SK-N-SH (cell line): ENCODE results near the gene MCM10. TPM values are rescaled to one million over a fixed set of nuclear protein-coding genes. Genes with fewer than 3 reads are reported as not detected.
A peak's percentile ranks its signal among the peaks of the same experiment; 100 is the strongest.

Experiments
- CTCF ChIA-PET: fragments of 300-600, 350-600 bp; formaldehyde crosslinking; extraction: SDS; loops from one replicate; lab custom pipeline; 2021; lab: Yijun Ruan, JAX
- POLR2A ChIA-PET: fragments of 350-600 bp; sonication (Branson Sonifier 250); formaldehyde crosslinking; extraction: SDS; loops from one replicate; lab custom pipeline; 2020; ENCODE audit warnings: antibody characterized with exemption, inconsistent platforms; lab: Yijun Ruan, JAX
- DNase-seq: peaks from one replicate; pipeline ENCODE4 v3.0.0; 2012
- H2AFZ ChIP-seq: fragments of 200-600 bp; sonication (generic); 2 replicates; pipeline ENCODE4 v1.8.1; 2016; ENCODE audit warnings: antibody characterized with exemption, mild to moderate bottlenecking, low read depth
- H3F3A ChIP-seq: fragments of 200-600 bp; sonication (generic); replicated peaks from 2 replicates; pipeline ENCODE3; 2016; ENCODE audit warnings: antibody characterized with exemption, mild to moderate bottlenecking; ENCODE audit not compliant: insufficient read depth
- H3K27ac ChIP-seq, 2 experiments: fragments of 200-500 bp in 1 of 2; fragments of 200-600 bp in 1 of 2; sonication (Bioruptor generic) in 1 of 2; sonication (generic), shearing (Covaris generic) in 1 of 2; 2 replicates each; pipeline versions ENCODE4 v1.5.1 to v1.6.1; 2014 to 2016; ENCODE audit warnings: low read depth in 2 of 2, inconsistent platforms in 1 of 2, low read length in 1 of 2, mild to moderate bottlenecking in 1 of 2, mixed read lengths in 1 of 2
- H3K27me3 ChIP-seq: fragments of 200-600 bp; sonication (generic), shearing (Covaris generic); 2 replicates; pipeline ENCODE4 v1.6.1; 2016; ENCODE audit warnings: mixed run types; ENCODE audit not compliant: insufficient read depth
- H3K36me3 ChIP-seq, 2 experiments: fragments of 200-500 bp in 1 of 2; fragments of 200-600 bp in 1 of 2; sonication (Bioruptor generic) in 1 of 2; sonication (generic) in 1 of 2; replicated peaks in 1 of 2; 2 replicates each; pipeline versions ENCODE3 to v1.5.1; 2014 to 2016; ENCODE audit warnings: low read length in 1 of 2, mild to moderate bottlenecking in 1 of 2; ENCODE audit not compliant: insufficient read depth in 2 of 2, control insufficient read depth in 1 of 2
- H3K4me1 ChIP-seq, 2 experiments: fragments of 200-500 bp in 1 of 2; fragments of 200-600 bp in 1 of 2; sonication (Bioruptor generic) in 1 of 2; sonication (generic), shearing (Covaris generic) in 1 of 2; 2 replicates each; pipeline versions ENCODE4 v1.5.1 to v1.6.1; 2014 to 2016; ENCODE audit warnings: low read depth in 1 of 2, low read length in 1 of 2, mixed run types in 1 of 2; ENCODE audit not compliant: insufficient read depth in 2 of 2, control insufficient read depth in 1 of 2
- H3K4me2 ChIP-seq: fragments of 200-600 bp; sonication (generic), shearing (Covaris generic); 2 replicates; pipeline ENCODE4 v1.6.1; 2017; ENCODE audit warnings: mixed run types
- H3K4me3 ChIP-seq, 2 experiments: fragments of 200-500 bp in 1 of 2; fragments of 200-600 bp in 1 of 2; sonication (Bioruptor generic) in 1 of 2; sonication (generic), shearing (Covaris generic) in 1 of 2; 2 replicates each; pipeline versions ENCODE4 v1.5.1 to v1.8.1; 2014 to 2016; ENCODE audit warnings: low read depth in 2 of 2, inconsistent platforms in 1 of 2, low read length in 1 of 2, mild to moderate bottlenecking in 1 of 2, mixed read lengths in 1 of 2, moderate library complexity in 1 of 2
- H3K79me2 ChIP-seq: fragments of 200-600 bp; sonication (generic); 2 replicates; pipeline ENCODE4 v1.8.1; 2017; ENCODE audit warnings: mild to moderate bottlenecking; ENCODE audit not compliant: insufficient read depth
- H3K9ac ChIP-seq: fragments of 200-600 bp; sonication (generic); 2 replicates; pipeline ENCODE4 v1.6.1; 2017; ENCODE audit warnings: mixed run types
- H3K9me2 ChIP-seq: fragments of 200-600 bp; sonication (generic); 2 replicates; pipeline ENCODE4 v1.6.1; 2017; ENCODE audit warnings: mixed run types
- H3K9me3 ChIP-seq: fragments of 200-600 bp; sonication (generic); 2 replicates; pipeline ENCODE4 v1.6.1; 2017; ENCODE audit warnings: mixed run types, mild to moderate bottlenecking, moderate library complexity
- H4K20me1 ChIP-seq: fragments of 200-600 bp; sonication (generic); 2 replicates; pipeline ENCODE4 v1.6.1; 2017; ENCODE audit warnings: mild to moderate bottlenecking, mixed run types; ENCODE audit not compliant: insufficient read depth
- CHD2 ChIP-seq: fragments of 150-350 bp; IDR thresholded peaks from 2 replicates; pipeline ENCODE4 v1.6.1; 2018; ENCODE audit warnings: low read length; ENCODE audit not compliant: partially characterized antibody
- CTCF ChIP-seq: fragments of 200-600 bp; sonication (generic); IDR thresholded peaks from 2 replicates; pipeline ENCODE4 v1.6.1; 2017; ENCODE audit warnings: antibody characterized with exemption, mild to moderate bottlenecking, moderate library complexity
- EZH2phosphoT487 ChIP-seq: fragments of 200-600 bp; sonication (generic); IDR thresholded peaks from 2 replicates; pipeline ENCODE4 v1.6.1; 2017; ENCODE audit warnings: low read depth, mixed run types, mild to moderate bottlenecking, antibody characterized with exemption, moderate library complexity, borderline replicate concordance
- FOSL2 ChIP-seq: IDR thresholded peaks from 2 replicates; pipeline ENCODE4 v1.4.0; 2012; ENCODE audit warnings: low read depth, mild to moderate bottlenecking, moderate library complexity, borderline replicate concordance
- GATA2 ChIP-seq: sonication (generic); formaldehyde crosslinking; IDR thresholded peaks from 2 replicates; pipeline ENCODE4 v1.5.0; 2020; ENCODE audit warnings: mild to moderate bottlenecking, missing genetic modification reagents
- JUND ChIP-seq: IDR thresholded peaks from 2 replicates; pipeline ENCODE4 v1.4.0; 2012
- PBX3 ChIP-seq: IDR thresholded peaks from 2 replicates; pipeline ENCODE4; 2012
- REST ChIP-seq: IDR thresholded peaks from 2 replicates; pipeline ENCODE4 v1.6.1; 2012; ENCODE audit warnings: mild to moderate bottlenecking, low read depth, low read length, moderate library complexity
- SIN3A ChIP-seq: IDR thresholded peaks from 2 replicates; pipeline ENCODE4 v1.6.1; 2012; ENCODE audit warnings: low read depth, mild to moderate bottlenecking, low read length, moderate library complexity, borderline replicate concordance
- SMC3 ChIP-seq: IDR thresholded peaks from 2 replicates; pipeline ENCODE4 v1.6.1; 2012; ENCODE audit warnings: low read depth, low read length, improper control_type of control experiment
- WGBS: methylation state at CpG from one replicate; pipeline ENCODE4 v1.1.6; 2017; ENCODE audit warnings: low lambda C conversion rate; 5-methylcytosine and 5-hydroxymethylcytosine counted together
- polyA plus RNA-seq, 3 experiments: library from polyadenylated mRNA; depleted of rRNA; stranded (reverse); fragments of >200 nt; gene quantifications; 2 replicates each; pipeline ENCODE4 v1.2.3, GENCODE V29; 2012

MCM10 gene
- polyA plus RNA-seq, 1 of the 3 experiments (the other 2 are of a cell fraction) = 5.1 TPM

GRCh38 chr10:13195016-13195415, 33.7 kb downstream of the MCM10 start:
- H3K9me3 ChIP-seq = no peaks in the 10 kb centered on the region
- no peak overlapping the region for H3K27ac ChIP-seq
- H3K4me3 ChIP-seq = no peak overlapping the region
- H4K20me1 ChIP-seq = no peaks in the 10 kb centered on the region
- H3K79me2 ChIP-seq = no peaks in the 10 kb centered on the region
- H3F3A ChIP-seq = no peaks in the 10 kb centered on the region
- no peaks in the 10 kb centered on the region for H3K4me1 ChIP-seq
- peaks cover 4 to 7% of the 10 kb centered on the region in 2 experiments for H3K36me3 ChIP-seq
- 88% methylated on average over 6 of the region's 6 CpGs for WGBS
- ChIA-PET POLR2A (no interaction called here), CTCF (interaction anchor here (0.9 to 1.3 kb wide), 3 partner anchors 11 to 487 kb away, joined by 3 read pairs; no protein-coding TSS in a partner anchor)
- H3K4me2 ChIP-seq = no peak overlapping the region
- no peak overlapping the region for H2AFZ ChIP-seq
- H3K27me3 ChIP-seq = no peaks in the 10 kb centered on the region
- no peaks in the 10 kb centered on the region for H3K9me2 ChIP-seq
- TF ChIP-seq EZH2phosphoT487 = no peak
- TF ChIP-seq SMC3 = no peak
- TF ChIP-seq CTCF = no peak
- TF ChIP-seq FOSL2 = no peak
- no peak overlapping the region for H3K9ac ChIP-seq
- DNase-seq = no peak

- Histone ChIP-seq H3K79me2 (no peaks in the 10 kb centered on the region), H3K36me3 (peaks cover 3 to 9% of the 10 kb centered on the region in 2 experiments), H3K27ac (no peak overlapping the region; a peak in 1 of 4 replicates), H3K4me3 (no peak overlapping the region), H3F3A (no peaks in the 10 kb centered on the region), H3K4me1 (no peaks in the 10 kb centered on the region; a peak in 1 of 4 replicates), H3K9me2 (no peaks in the 10 kb centered on the region), H3K4me2 (no peak overlapping the region), H3K9ac (no peak overlapping the region), H3K27me3 (no peaks in the 10 kb centered on the region), H2AFZ (no peak overlapping the region; the same call in 1 of the 2 replicates), H3K9me3 (no peaks in the 10 kb centered on the region), H4K20me1 (no peaks in the 10 kb centered on the region)
- WGBS = 74% methylated on average over 6 of the region's 6 CpGs
- ChIA-PET CTCF (interaction anchor here (1.2 to 1.3 kb wide), 2 partner anchors 102 to 336 kb away, joined by 3 to 5 read pairs; no protein-coding TSS in a partner anchor), POLR2A (interaction anchor here (0.8 kb wide), 1 partner anchor 102 kb away, joined by 3 read pairs; no protein-coding TSS in a partner anchor)
- no peak for DNase-seq
- TF ChIP-seq GATA2 (CRISPR knock-in tag) = no peak
- TF ChIP-seq SIN3A = no peak
- no peak for TF ChIP-seq CHD2
- TF ChIP-seq FOSL2 = 0 out of 2 replicates have a peak, but pooled peaks have one; percentile 36
- peak; percentile 32; the same call in 1 of the 2 replicates for TF ChIP-seq JUND
- peak; percentile 76; the same call in 1 of the 2 replicates for TF ChIP-seq REST
- 0 out of 2 replicates have a peak, but pooled peaks have one; percentile 8 for TF ChIP-seq PBX3
These were observed 39.8 kb downstream of the MCM10 start for GRCh38 chr10:13201132-13201531.
